GM18498 (cell line): ENCODE measurements around the gene WDR38.

ENCODE experiments used
- ATAC-seq: cut with Tn5 transposase; IDR thresholded peaks from one replicate; pipeline ENCODE4 v1.9.1; 2021; ENCODE audit warnings: mild to moderate bottlenecking, moderate library complexity; ENCODE audit not compliant: unreplicated experiment

WDR38 gene

GRCh38 chr9:124880501-124880900 is 27.2 kb downstream of the WDR38 start:
- no peak for ATAC-seq

DNA sequence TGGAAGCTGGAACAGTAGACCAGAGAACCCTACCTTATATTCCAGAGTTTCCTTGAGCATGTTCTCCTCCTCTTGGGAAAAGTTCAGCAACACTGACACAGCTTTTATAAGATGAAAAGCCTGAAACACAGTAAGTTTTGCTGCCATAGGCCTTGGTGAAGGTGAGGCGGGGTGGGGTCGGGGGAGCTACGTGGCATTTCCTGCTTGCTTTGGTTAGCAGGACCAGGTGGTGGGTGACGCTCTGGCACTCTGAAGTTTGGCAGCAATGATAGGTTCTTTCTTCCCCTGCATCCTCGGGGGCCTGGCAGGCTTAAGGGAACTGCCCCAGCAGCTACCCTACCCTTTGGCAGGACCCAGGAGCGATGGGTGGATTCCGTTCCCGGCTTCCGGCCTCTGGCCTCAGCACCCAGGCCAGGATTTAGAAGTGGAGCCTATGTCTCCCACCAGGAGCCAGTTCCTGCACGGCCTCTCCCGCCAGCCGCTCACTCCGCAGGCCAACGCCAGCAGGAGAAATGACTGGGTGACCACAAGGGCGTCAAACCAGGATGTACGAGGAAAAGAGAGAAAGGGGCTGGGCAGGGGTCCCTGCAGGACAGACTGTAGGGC is 28.0 kb downstream of the WDR38 start:
- no peak for ATAC-seq

DNA sequence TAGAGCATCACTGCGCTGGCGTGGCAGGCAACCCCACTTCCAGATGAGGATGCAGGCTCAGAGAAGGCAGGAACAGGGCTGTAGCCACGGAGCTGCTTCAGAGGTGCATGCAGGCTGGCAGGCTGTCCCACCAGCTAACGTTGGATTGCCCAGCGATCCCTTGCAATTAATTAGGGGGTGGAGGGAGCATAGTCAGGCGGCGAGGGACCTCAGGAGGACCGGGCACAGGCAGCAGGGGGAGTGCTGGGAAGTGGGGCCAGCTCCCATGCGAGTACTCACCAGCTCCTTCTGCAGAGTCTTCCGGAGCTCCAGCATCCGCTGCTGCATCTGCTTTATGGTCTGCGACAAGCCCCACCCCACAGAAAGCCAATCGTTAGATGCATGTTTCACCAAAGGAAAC is 29.0 kb downstream of the WDR38 start:
- no peak for ATAC-seq

- no peak for ATAC-seq
Measured at GRCh38 chr9:124884376-124884775, 31.1 kb downstream of the WDR38 start.

DNA sequence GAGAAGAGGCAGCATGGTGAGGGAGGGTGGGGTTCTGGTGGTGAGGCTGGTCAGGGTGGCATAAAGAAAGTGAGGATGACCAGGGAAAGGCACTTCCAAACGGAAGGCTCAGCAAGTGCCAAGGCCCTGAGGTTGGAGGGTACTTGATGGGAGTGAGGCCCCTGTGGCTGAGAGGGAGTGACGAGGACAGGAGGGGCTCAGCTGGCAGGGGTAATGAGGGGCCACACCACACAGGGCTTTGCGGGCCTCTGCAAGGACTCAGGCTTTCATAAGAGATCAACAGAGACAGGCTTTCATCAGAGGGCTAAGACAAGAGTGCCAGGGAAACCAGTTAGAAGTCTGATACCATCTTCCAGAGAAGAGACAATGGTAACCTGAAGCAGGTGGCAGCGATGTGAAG is 32.3 kb downstream of the WDR38 start:
- no peak for ATAC-seq

- no peak for ATAC-seq
Measured at GRCh38 chr9:124886461-124886860, 33.2 kb downstream of the WDR38 start.

DNA sequence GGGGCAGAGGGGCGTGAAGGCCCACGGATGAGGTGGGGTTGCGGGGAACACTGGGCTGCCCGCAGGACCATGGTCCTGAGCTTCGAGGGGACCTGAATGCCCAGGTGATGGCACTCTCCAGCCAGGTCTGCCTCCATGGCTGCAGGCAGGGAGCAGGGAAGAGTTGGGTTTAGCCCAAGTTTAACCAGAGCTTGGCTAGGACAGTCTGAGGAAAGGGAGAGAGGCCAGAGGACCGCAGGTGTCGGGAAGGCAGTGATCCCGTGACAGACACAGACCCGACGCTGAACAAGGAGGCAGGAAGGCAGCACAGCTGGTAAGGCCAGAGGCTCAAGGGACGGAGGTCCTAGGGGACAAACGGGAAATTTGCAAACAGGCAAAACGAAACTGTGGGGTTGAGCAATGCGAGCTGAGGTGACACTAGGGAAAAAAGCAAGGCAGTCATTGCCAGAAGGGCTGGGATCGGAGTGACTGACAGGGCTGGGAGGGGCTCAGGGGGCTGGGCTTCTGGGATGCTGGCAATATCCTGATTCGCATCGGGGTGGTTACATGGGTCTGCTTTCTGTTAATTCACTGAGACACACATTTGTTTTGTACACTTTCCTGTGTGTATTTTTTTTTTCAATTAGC is 33.7 kb downstream of the WDR38 start:
- ATAC-seq, result no peak

- no peak for ATAC-seq
Measured at GRCh38 chr9:124887832-124888231, 34.6 kb downstream of the WDR38 start.

GRCh38 chr9:124889006-124889405 is 35.7 kb downstream of the WDR38 start:
- no peak for ATAC-seq

GRCh38 chr9:124890179-124890578 is 36.9 kb downstream of the WDR38 start:
- no peak for ATAC-seq

GRCh38 chr9:124894035-124894740 is 40.9 kb downstream of the WDR38 start:
- no peak for ATAC-seq

DNA sequence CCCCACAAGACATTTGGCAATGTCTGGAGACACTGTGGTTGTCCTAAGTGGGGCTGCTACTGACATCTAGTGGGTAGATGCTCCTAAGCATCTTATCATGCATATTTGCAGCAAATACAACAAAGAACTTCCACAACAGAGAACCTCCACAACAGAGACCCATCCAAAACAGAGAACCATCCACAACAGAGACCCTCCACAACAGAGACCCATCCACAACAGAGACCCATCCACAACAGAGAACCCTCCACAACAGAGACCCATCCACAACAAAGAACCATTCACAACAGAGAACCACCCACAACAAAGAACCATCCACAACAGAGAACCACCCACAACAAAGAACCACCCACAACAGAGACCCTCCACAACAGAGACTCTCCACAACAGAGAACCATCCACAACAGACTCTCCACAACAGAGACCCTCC is 41.5 kb downstream of the WDR38 start:
- no peak for ATAC-seq

GRCh38 chr9:124897570-124898460 is 44.6 kb downstream of the WDR38 start:
- no peak for ATAC-seq

DNA sequence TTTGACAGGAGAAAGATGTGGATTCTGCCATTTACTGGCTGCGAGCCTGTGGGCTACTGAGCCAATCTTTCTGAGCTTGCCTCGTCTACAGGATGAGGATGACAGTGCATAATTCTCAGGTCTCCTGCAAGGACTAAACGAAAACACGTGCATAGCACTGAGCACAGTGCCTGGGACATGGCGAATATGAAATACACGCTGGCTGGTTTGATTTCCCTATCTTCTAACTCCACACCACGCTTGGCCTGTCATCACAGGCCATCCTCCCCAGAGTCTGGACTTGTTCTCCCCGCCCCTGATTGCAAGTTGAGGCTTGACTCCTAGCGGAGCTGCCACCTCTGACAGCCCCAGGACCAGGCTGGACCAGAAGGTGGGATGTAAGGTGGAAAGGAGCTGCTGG is 46.6 kb downstream of the WDR38 start:
- no peak for ATAC-seq

DNA sequence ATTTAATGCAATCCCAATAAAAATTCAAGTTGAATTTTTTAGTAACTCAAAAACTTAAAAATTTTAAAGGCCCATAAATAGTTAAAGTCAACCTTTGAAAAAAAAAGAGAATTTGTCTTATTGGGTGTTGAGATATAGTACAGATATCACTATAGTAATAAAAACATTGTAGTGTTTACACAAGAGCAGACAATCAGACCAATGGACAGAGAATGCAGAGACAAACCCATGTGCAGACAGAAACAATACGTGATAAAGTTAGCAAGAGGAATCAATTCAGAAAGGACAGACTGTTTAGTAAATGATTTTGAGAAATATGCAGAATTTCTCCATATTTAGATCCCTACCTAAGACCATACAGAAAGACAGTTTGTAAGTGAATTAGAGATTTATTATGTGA is 53.7 kb downstream of the WDR38 start:
- ATAC-seq, result no peak
